SK-N-SH treated with all-trans-retinoic acid at 6 μM for 48 hours (cell line): ENCODE results near the gene CTIF.

ENCODE experiments used
- ATAC-seq: fragments of 200-7000 bp; cut with Tn5 transposase; 3 replicates; pipeline ENCODE4 v1.9.1; 2020; ENCODE audit warnings: mild to moderate bottlenecking, moderate library complexity
- ARNTL ChIP-seq: fragments of 450-650 bp; formaldehyde crosslinking; IDR thresholded peaks from 2 replicates; pipeline ENCODE4 v1.5.0; 2020; ENCODE audit warnings: low read depth, mild to moderate bottlenecking, moderate library complexity, borderline replicate concordance
- BACH2 ChIP-seq: fragments of 250-450 bp; sonication (Bioruptor Pico); IDR thresholded peaks from 2 replicates; pipeline ENCODE4 v1.9.0; 2021; ENCODE audit warnings: mild to moderate bottlenecking, borderline replicate concordance
- CSDC2 ChIP-seq: fragments of 250-450 bp; sonication (Bioruptor Pico); IDR thresholded peaks from 2 replicates; pipeline ENCODE4 v1.5.0; 2020; ENCODE audit warnings: mild to moderate bottlenecking, moderate library complexity
- ESRRG ChIP-seq: fragments of 250-450 bp; sonication (Bioruptor Pico); IDR thresholded peaks from 2 replicates; pipeline ENCODE4 v1.6.1; 2021; ENCODE audit warnings: mild to moderate bottlenecking
- OSR1 ChIP-seq: fragments of 250-450 bp; sonication (Bioruptor Pico); IDR thresholded peaks from 2 replicates; pipeline ENCODE4 v1.8.0; 2022; ENCODE audit warnings: moderate library complexity, mild to moderate bottlenecking, inconsistent platforms
- PPARA ChIP-seq: fragments of 250-450 bp; sonication (Bioruptor Pico); IDR thresholded peaks from 2 replicates; pipeline ENCODE4 v1.5.0; 2020; ENCODE audit warnings: mild to moderate bottlenecking, borderline replicate concordance
- RARB ChIP-seq: fragments of 250-450 bp; sonication (Bioruptor Pico); IDR thresholded peaks from 2 replicates; pipeline ENCODE4 v1.8.0; 2021; ENCODE audit warnings: mild to moderate bottlenecking, moderate library complexity
- TCF4 ChIP-seq: fragments of 250-450 bp; sonication (Bioruptor Pico); IDR thresholded peaks from 2 replicates; pipeline ENCODE4 v1.8.0; 2021; ENCODE audit warnings: mild to moderate bottlenecking, moderate library complexity, borderline replicate concordance
- ZFP30 ChIP-seq: fragments of 450-650 bp; formaldehyde crosslinking; IDR thresholded peaks from 2 replicates; pipeline ENCODE4 v1.5.0; 2022; ENCODE audit warnings: mild to moderate bottlenecking, moderate library complexity
- ZNF565 ChIP-seq: fragments of 450-650 bp; formaldehyde crosslinking; conservative IDR thresholded peaks from 2 replicates; pipeline ENCODE4 v1.5.0; 2020; ENCODE audit warnings: low read depth, mild to moderate bottlenecking, moderate library complexity
- ZNF8 ChIP-seq: fragments of 450-650 bp; formaldehyde crosslinking; IDR thresholded peaks from 2 replicates; pipeline ENCODE4 v1.5.0; 2020; ENCODE audit warnings: mild to moderate bottlenecking, moderate library complexity
- TF ChIP-seq, protein P1 (sequence below): fragments of 250-450 bp; sonication (Bioruptor Pico); IDR thresholded peaks from 2 replicates; pipeline ENCODE4 v1.8.0; 2020; ENCODE audit warnings: mild to moderate bottlenecking, moderate library complexity, borderline replicate concordance
- TF ChIP-seq, protein P2 (sequence below): fragments of 250-450 bp; sonication (Bioruptor Pico); IDR thresholded peaks from 2 replicates; pipeline ENCODE4 v1.5.0; 2020; ENCODE audit warnings: mild to moderate bottlenecking, moderate library complexity
- TF ChIP-seq, protein P3 (sequence below): fragments of 250-450 bp; sonication (Bioruptor Pico); IDR thresholded peaks from 2 replicates; pipeline ENCODE4 v1.5.1; 2020; ENCODE audit warnings: low read depth, mild to moderate bottlenecking, moderate library complexity
- TF ChIP-seq, protein P4 (sequence below): fragments of 250-450 bp; sonication (Bioruptor Pico); IDR thresholded peaks from 2 replicates; pipeline ENCODE4 v1.8.0; 2021; ENCODE audit warnings: low read depth, mild to moderate bottlenecking, moderate library complexity, borderline replicate concordance

CTIF gene

DNA sequence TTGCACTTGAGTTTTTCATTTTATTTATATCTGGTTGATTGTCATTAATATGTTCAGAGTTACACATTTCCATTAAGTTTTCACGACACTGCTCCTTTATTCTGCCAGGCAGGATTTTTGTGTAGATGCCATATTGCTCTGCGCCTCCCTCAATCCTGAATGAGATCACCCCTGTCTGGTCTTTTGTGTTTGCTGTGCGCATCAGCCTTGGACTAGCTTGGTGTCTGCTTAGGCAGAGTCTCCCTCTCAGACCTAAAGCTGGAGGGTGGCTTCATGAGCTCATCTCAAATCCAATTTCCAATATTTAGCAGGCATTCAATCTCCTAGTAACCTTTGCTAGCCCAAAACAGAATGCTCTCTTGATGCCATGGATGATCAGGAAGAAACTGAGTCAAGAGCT lies 274.5 kb downstream of the CTIF start:
- TF ChIP-seq CSDC2 (CRISPR knock-in tag), result no peak
- no peak for TF ChIP-seq OSR1 (CRISPR knock-in tag)
- no peak for TF ChIP-seq ARNTL (CRISPR knock-in tag)
- TF ChIP-seq ZFP30, result no peak
- TF ChIP-seq, protein P1, sequence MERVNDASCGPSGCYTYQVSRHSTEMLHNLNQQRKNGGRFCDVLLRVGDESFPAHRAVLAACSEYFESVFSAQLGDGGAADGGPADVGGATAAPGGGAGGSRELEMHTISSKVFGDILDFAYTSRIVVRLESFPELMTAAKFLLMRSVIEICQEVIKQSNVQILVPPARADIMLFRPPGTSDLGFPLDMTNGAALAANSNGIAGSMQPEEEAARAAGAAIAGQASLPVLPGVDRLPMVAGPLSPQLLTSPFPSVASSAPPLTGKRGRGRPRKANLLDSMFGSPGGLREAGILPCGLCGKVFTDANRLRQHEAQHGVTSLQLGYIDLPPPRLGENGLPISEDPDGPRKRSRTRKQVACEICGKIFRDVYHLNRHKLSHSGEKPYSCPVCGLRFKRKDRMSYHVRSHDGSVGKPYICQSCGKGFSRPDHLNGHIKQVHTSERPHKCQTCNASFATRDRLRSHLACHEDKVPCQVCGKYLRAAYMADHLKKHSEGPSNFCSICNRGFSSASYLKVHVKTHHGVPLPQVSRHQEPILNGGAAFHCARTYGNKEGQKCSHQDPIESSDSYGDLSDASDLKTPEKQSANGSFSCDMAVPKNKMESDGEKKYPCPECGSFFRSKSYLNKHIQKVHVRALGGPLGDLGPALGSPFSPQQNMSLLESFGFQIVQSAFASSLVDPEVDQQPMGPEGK (CRISPR knock-in tag), result no peak
- TF ChIP-seq, protein P2, sequence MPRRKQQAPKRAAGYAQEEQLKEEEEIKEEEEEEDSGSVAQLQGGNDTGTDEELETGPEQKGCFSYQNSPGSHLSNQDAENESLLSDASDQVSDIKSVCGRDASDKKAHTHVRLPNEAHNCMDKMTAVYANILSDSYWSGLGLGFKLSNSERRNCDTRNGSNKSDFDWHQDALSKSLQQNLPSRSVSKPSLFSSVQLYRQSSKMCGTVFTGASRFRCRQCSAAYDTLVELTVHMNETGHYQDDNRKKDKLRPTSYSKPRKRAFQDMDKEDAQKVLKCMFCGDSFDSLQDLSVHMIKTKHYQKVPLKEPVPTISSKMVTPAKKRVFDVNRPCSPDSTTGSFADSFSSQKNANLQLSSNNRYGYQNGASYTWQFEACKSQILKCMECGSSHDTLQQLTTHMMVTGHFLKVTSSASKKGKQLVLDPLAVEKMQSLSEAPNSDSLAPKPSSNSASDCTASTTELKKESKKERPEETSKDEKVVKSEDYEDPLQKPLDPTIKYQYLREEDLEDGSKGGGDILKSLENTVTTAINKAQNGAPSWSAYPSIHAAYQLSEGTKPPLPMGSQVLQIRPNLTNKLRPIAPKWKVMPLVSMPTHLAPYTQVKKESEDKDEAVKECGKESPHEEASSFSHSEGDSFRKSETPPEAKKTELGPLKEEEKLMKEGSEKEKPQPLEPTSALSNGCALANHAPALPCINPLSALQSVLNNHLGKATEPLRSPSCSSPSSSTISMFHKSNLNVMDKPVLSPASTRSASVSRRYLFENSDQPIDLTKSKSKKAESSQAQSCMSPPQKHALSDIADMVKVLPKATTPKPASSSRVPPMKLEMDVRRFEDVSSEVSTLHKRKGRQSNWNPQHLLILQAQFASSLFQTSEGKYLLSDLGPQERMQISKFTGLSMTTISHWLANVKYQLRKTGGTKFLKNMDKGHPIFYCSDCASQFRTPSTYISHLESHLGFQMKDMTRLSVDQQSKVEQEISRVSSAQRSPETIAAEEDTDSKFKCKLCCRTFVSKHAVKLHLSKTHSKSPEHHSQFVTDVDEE (CRISPR knock-in tag), result no peak
- no peak for TF ChIP-seq ZNF565
- ATAC-seq, result no peak

DNA sequence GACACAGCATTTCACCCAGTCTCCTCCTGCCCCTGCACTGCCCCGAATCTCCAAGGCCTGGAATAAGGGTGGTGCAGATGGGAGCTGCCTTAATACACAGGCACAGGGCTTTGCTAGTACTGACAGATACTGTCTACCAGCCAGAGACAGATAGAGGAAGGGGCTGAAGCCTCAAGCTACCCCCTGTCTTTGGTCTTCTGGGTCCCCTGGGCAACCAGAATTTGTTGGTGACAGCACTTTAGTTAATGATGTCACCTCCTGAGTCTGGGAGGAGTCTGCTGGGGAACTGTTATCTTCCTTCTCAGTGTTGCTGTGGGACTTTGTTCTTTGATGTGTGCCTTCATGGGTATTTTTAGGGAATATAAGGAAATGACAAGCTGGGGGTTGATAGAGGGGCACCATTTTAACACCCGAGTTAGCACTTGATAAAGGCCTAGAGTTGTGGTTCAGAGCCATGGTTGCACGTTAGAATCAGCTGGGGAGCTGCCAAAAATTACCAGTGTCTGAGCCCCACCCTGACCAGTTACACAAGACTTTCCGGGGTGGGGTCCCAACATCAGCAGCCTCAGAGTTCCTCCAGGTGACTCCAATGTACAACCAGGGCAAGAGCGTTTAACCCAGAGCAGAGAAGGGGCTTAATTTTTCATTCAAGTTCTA lies 275.1 kb downstream of the CTIF start:
- ATAC-seq, result no peak; the same call in 2 of the 3 replicates
- TF ChIP-seq, protein P2 (CRISPR knock-in tag), result no peak
- TF ChIP-seq ARNTL (CRISPR knock-in tag) (no peak), RARB (CRISPR knock-in tag) (no peak), ZNF8 (CRISPR knock-in tag) (no peak), ZFP30 (no peak), PPARA (CRISPR knock-in tag) (no peak), BACH2 (CRISPR knock-in tag) (no peak), OSR1 (CRISPR knock-in tag) (no peak), TCF4 (CRISPR knock-in tag) (no peak), ESRRG (no peak), ZNF565 (no peak)
- TF ChIP-seq, protein P3, sequence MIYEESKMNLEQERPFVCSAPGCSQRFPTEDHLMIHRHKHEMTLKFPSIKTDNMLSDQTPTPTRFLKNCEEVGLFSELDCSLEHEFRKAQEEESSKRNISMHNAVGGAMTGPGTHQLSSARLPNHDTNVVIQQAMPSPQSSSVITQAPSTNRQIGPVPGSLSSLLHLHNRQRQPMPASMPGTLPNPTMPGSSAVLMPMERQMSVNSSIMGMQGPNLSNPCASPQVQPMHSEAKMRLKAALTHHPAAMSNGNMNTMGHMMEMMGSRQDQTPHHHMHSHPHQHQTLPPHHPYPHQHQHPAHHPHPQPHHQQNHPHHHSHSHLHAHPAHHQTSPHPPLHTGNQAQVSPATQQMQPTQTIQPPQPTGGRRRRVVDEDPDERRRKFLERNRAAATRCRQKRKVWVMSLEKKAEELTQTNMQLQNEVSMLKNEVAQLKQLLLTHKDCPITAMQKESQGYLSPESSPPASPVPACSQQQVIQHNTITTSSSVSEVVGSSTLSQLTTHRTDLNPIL (CRISPR knock-in tag), result no peak
- TF ChIP-seq, protein P4, sequence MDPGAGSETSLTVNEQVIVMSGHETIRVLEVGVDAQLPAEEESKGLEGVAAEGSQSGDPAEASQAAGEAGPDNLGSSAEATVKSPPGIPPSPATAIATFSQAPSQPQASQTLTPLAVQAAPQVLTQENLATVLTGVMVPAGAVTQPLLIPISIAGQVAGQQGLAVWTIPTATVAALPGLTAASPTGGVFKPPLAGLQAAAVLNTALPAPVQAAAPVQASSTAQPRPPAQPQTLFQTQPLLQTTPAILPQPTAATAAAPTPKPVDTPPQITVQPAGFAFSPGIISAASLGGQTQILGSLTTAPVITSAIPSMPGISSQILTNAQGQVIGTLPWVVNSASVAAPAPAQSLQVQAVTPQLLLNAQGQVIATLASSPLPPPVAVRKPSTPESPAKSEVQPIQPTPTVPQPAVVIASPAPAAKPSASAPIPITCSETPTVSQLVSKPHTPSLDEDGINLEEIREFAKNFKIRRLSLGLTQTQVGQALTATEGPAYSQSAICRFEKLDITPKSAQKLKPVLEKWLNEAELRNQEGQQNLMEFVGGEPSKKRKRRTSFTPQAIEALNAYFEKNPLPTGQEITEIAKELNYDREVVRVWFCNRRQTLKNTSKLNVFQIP (CRISPR knock-in tag), result no peak
- TF ChIP-seq, protein P1 (CRISPR knock-in tag), result no peak
